ENCODE measurements around the gene SHISA5.

DNA sequence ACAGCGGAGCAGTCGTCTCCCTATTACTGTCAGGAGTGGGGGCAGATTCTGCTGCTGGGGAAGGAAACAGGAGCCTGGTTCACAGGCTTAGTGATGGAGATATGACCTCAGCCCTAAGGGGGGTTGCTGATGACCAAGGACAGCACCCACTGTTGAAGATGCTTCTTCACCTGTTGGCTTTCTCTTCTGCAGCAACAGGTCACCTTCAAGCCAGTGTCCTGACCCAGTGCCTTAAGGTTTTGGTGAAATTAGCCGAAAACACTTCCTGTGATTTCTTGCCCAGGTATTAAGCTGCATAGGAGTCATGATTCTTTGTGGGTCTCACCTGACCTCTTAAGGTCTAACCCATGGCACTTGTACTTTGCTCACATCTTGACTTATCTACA is 43.5 kb downstream of the SHISA5 start:
- TF ChIP-seq POLR2A (IDR thresholded peaks at IDR 0.05) (no peak), EP300 (IDR thresholded peaks at IDR 0.05) (no peak)
- TF ChIP-seq, protein P1, sequence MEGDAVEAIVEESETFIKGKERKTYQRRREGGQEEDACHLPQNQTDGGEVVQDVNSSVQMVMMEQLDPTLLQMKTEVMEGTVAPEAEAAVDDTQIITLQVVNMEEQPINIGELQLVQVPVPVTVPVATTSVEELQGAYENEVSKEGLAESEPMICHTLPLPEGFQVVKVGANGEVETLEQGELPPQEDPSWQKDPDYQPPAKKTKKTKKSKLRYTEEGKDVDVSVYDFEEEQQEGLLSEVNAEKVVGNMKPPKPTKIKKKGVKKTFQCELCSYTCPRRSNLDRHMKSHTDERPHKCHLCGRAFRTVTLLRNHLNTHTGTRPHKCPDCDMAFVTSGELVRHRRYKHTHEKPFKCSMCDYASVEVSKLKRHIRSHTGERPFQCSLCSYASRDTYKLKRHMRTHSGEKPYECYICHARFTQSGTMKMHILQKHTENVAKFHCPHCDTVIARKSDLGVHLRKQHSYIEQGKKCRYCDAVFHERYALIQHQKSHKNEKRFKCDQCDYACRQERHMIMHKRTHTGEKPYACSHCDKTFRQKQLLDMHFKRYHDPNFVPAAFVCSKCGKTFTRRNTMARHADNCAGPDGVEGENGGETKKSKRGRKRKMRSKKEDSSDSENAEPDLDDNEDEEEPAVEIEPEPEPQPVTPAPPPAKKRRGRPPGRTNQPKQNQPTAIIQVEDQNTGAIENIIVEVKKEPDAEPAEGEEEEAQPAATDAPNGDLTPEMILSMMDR (IDR thresholded peaks at IDR 0.05), result no peak

All from ovary (tissue), 3 donors.